Measurements from ENCODE around the gene OR6B2.
"Not testable (repeated sequence)": the region's sequence is repeated elsewhere in the genome, so short reads cannot be mapped to it uniquely, and the experiment has no call there.

OR6B2 gene

DNA sequence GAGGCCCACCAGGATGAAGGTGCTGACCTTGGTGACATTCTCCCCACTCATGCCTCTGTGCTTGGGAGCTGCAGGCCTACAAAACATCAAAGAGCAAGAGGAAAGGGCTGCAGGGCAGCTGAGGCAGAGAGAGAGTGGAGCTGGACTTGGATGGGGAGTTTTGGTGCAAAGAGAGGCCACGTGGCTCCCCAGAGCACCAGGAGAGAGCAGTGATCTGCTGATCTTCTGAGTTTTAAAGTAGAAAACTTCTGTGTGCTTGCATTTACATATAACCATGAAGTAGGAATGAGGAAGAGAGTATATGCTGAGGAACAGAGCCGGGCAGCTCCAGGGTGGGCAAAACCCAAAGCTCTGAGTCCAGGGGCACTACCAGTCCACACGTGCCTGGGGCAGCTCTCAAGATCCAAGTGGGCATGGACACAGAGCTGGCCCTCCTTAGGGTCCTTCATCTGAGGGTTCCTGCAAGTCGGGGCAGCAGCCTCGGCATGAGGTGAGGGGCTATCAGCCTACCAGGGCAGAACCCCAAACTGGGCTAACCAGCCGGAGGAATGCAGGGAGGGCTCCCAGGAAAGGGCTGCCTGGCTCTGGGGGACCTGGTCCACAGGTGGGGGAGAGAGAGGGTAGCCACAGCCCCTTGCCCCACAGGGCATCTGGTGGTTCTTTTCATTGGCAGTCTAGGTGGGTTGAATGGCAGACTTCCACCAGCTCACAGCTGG, at the start of gene OR6B2:
TSS of gene OR6B2 (minus strand) at position 51 of the 716 bp plus-strand sequence. CDS start at position 51, 0 bp downstream.
- no peak for DNase-seq

DNA sequence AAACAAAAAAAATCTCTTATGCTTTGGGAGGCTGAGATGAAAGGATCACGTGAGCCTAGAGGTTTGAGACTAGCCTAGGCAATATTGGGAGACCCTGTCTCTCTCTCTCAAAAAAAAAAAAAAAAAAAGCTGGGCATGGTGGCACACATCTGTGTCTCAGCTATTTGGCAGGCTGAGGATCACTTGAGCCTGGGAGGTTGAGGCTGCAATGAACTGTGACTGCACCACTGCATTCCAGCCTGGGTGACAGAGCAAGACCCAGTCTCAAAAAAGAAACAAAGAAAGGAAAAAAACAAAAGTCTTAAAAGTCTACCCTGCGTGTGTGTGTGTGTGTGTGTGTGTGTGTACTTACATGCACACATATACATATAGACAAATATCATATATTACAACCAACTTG, 48.4 kb upstream of the OR6B2 start:
- DNase-seq = no peak

DNA sequence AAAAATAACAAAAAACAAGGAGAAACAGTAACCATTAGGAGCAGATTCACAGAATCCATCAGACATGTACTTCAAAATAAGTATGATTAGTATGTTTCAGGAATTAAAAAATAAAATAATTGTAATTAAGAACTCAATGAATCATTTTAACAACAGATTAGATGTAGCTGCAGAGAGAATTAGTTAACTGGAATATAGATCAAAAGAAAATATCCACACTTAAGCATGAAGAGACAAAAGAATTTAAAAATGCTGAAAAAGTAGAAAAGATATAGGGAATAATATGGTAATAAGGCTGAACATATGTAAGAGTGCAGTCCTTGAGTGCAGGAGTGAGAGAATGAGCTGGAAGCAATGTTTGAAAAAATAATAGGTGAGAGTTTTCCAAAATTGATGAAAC, 47.2 kb upstream of the OR6B2 start:
- DNase-seq = no peak

DNA sequence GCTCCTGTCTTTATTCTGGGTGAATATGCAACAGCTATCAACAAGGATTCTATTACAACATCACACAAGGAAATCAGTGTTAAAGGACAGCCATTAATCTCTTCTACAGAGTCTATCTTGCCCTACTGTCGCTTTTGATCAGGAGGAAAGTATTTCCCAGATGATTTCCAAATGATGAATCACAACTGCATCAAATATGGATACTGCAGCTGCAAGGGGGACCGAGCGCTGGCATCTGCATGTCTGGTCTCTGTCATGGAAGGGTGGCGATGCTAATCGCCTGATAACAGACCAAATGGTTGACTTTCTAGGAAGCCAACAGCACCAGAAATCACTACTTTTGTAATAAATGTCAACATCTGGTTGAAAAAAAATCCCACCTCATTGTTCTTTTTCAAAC, 44.3 kb upstream of the OR6B2 start:
- DNase-seq = no peak

DNA sequence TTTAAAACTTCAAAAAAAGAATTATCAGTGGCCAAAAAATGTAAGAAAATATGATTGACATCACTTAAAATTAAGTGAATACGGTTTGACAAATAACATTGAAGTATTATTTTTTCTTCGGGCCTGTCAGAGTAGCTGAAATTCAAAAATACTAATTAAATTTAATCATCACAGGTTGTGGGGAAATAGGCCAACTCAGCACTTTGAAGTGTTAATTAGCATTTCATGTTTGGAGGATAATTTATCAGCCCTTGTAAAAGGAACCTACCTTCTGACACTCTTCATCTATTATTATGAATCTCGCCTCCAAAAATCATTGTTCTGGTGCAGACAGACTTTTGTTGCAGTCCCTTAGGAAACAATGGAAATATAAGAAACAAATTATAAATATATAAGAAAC, 40.7 kb upstream of the OR6B2 start:
- DNase-seq = no peak

DNA sequence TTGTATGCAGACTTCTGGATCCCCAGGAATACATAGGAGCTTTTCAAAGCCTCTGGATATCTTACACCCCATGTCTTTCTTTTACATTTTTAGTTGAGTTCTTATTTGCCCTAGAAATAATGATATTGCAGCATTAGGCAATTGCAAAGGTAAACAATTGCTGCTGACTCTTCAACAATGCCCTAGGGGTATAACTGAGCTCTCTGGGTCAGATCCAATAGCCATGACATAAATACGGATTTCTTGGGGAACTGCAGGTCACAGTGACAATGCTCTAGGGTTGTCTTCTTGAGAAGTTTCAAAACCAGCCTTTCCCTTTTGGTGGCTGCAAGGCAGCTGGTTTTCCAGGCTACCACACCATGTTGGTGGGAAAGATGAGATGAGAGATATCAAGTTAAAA, 39.6 kb upstream of the OR6B2 start:
- no peak for DNase-seq

DNA sequence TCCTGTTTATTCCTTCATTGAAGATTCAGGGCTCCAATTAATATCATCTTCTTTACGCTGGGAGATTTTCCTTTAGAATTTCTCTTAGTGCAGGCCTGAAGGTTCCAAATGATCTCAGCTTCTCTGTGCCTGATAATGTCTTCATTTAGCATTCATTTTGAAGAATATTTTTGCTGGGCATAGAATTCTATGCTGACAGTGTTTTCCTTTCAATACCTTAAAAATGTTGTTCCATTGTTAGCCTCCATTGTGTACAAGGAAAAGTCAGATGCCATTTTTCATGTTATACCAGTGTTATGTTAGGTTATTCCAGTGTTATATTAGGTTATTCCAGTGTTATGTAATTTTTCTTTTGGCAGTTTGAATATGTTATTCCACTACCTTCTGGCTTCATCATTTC, 38.0 kb upstream of the OR6B2 start:
- DNase-seq = no peak

DNA sequence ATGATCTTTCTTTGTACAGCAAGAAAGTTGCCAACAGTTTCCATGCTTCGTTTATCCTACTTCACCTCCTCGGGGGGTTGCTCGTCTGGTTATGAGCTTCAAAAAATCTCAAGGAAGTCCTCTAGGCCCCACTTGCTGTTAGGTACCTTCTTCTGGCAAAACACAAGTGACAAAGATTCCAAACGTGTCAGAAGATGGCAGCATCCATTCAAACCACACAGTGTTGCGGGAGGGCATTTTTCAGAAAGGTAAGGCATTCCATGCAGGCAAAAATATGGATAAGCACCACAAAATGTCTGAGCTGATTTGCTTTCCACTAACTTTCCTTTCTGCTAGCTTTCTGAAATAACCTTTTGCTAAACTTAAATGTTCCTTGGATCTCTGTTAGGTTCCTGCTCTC, 36.3 kb upstream of the OR6B2 start:
- DNase-seq = no peak

DNA sequence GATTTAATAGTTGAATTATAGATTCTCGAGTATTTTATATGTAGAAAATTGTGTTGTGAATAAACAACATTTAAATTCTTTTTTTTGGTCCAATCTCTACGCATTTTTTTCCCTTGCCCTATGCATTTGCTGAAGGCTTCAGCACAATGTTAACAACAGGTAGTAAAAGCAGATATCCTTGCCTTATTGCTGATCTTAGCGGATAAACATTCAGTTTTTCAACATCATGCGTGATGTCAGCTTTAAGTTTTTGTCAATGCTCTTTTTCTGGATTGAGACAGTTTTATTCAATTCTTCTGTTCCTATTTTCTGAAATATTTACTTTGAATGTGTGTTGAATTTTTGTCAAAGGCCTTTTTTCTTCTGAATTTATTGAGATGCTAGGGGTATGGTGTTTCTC, 34.7 kb upstream of the OR6B2 start:
- no peak for DNase-seq

DNA sequence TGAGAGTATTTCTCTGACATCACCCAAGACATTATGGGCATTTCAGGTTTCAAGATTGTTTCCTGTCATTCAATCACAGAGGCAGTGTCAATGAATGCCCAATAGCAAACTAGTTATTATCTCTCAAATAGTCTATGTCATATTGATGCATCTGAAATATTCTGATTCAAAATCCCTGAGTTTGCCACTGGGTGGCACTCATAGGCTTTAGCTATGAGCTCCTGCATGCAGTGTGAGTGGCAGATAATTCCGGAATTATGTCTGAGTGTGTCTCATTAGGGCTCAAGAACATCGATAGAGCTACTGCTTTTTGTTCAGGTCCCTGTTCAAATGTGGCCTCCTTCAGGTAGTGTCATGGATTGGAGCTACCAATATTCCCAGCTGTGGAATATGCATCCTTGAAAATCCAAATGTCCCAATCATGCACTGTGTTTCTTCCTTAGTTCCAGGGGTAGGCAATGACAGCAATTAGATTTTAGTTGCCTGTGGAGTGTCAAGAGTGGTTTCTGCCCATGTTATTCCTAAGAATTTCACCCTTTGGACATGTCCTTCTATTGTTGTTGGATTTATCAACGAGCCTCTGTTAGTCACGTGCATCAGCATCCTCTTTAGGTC, 30.9 kb upstream of the OR6B2 start:
- DNase-seq = peak; percentile 27

DNA sequence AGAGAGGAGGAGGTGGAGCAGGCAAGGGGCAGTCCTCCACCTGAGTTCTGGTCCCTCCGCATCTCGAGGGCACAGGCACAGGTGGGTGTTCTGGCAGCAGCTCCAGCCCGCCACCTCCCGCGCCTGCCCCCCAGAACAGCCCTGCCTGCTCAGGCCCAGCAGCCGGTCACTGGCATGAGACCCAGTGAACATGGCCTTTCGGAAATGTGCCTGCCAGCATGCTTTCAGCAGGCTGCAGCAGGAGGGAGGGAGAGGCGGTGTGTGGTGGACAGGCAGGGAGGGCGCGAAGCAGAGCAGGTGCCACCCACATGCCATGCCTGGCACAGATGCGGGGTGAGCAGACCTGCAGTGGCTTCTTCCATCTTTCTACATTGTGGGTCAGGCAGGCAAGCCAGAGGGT, 26.4 kb upstream of the OR6B2 start:
- no peak for DNase-seq

DNA sequence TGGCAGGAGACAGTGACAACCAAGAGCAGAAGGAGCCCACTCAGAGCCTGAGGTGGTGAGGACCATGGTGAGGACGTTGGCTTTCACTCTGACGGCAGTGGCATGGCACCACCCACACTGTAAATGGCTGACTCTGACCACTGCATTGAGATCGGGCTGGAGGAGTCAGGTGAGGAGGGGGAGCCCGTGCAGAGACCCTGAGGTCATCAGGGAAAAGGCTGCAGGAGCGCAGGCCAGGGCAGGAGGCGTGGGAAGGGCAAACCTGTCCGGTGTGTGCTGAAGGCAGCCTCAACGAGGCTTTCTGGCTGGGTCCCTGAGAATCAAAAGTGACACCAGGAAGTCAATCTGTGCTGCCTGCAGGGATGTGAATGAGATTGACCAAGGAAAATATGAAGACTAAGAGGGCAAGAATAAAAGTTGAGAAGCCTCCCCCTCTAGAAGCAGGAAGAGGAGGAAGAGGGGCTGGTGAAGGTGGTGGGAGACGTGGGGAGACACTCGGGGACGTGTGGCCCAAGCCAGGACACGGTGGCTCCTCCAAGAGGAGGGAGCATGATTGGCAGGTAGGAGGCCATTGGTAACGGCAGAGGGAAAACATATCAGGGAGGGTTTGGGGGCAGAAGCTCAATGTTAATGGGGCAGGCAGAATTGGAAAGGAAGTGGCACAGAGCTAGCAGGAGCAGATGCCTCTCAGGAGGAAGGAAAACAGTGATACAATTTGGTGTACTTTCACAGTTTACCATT, 25.1 kb upstream of the OR6B2 start:
- no peak for DNase-seq

DNA sequence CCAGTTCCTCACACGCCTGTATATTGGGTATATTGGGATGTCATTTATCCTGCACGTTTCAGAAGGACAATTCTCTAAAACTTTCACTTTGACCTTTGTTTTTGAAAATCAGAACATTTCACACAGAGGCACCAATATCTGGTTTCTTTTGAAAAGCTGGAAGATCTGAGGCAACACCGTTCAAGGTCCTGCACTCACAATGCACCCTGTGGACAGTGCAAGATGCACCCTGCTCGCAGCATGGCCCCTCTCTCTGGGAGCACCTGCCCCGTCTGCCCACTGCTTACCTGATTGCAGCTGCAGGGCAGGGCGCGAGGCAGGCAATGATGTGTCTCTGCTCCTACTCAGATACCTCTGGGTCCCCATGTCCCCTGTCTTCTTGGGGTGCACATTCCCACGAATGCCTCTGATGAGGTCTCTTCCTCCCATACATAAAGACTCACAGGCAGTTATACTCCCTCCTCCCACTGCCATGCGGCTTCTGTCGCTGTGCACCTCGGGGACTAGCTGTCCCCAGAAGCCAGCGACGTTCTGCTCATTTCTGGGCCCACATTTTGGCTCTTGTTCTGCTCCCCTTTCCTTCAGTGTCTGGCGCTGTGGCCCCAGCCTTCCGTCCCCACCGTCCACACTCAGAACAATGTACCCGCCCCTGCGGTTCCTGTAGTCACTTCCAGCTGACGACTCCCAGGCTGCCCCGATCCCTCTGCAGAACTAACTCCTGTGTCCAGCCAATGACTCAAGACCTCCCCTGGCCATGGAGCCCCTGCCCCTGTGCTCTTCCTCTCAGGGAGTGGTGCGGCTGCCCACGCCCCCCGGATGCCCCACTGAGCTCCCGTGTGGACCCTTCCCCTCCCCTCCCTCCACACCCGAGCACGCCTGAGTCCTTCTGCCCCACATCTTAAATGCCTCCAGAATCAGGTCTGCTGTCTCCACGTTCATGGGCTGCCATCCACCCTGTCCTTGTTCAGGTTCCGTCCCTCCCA, 23.2 kb upstream of the OR6B2 start, which contains the start of gene OR6B3:
TSS of gene OR6B3 (minus strand) at position 349 of the 983 bp plus-strand sequence.
- no peak for DNase-seq

DNA sequence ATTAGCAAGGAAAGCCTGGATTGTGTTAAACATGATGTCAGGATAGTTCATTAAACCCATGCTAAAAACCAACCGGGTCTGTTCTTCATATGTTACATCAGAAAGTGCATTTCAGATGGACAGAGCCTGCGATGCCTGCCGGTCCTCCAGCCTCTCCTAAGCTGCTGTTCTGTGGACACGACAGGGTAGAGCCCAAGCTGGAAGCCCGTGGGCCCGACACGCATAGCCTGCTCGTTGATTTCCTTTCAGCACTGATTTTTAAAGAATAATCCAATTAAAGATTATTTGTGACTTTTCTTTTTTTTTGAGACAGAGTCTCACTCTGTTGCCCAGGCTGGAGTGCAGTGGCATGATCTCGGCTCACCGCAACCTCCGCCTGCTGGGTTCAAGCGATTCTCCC, 22.3 kb upstream of the OR6B2 start:
- DNase-seq = no peak

DNA sequence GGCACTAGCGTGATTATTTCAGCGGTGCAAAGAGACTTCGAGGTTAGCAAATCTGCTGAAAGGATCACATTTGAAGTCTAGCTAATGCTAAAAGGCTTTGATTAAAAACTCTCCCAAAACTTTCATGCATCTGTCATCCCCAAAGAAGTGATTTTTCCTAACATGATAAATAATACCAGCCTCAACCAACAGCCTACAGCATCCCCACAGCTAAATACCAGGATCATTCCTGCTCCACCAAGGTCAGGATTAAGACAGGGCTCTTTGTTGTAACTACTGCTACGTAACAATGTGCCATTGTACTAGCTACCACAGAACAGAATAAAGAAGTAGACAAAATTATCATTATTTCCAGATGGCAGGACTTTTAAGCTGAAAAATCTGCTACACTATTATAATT, 21.5 kb upstream of the OR6B2 start:
- no peak for DNase-seq

DNA sequence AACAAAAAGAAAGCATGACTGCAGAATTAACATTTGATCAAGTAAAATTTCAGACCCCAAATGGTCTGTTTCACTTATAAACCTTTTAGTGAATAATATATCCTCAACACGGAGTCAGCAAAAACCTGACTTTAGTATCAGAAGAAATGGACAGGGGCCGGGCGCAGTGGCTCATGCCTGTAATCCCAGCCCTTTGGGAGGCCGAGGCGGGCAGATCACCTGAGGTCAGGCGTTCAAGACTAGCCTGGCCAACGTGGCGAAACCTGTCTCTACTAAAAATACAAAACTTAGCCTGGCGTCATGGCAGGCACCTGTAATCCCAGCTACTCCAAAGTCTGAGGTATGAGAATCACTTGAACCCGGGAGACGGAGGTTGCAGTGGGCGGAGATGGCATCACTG, 20.0 kb upstream of the OR6B2 start:
- DNase-seq = no peak

DNA sequence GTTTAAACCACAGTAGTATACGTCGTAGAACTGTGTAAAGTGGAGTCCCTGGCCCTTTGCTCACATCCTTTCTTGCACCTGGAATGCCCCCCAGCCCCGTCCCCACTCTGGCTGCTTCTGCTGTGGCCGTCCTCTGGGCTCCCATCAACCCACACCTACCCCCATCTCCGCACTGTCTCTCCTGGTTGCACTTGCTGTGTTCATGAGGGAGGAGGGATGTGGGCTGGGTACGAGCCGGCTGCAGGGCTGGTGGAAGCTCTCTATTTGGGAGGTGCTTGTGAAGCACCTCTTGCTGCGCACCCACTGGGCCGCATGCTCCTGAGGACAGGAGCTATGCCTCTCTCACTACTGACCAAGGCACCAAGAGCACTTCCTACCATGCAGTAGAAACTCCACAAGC, 18.0 kb upstream of the OR6B2 start:
- DNase-seq = no peak

DNA sequence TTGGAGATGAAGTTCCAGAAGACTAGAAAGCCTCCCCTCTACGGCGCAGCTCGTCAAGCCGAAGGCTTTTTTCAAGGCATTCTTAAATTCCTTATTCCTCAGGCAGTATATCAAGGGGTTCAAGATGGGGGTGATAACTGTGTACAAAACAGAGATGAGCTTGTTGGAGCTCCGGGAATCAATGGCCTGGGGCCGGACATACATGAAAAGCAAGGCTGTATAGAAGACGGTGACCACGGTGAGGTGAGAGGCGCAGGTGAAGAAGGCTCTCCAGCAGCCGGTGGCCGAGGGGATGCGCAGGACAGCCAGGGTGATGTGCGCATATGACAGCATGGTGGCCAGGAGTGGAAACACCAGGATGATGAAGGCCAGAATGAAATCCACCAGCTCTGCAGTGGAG, 14.9 kb upstream of the OR6B2 start:
- no peak for DNase-seq

DNA sequence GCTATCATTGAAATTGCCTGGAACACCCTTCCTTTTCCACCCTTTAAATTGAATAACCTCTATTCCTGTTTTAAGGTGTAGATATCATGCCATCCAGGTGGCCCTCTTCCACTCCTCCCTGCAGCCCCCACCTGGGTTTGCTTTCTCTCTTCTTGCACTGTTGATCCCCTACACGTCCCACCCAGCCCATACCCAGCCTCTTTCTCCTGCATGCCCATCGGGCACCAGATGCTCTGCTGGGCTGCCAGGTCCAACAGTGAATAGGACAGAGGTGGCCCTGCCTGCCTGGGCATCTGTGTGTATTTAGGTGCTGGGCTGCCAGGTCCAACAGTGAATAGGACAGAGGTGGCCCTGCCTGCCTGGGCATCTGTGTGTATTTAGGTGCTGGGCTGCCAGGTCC, 13.9 kb upstream of the OR6B2 start:
- not testable (repeated sequence) for DNase-seq

DNA sequence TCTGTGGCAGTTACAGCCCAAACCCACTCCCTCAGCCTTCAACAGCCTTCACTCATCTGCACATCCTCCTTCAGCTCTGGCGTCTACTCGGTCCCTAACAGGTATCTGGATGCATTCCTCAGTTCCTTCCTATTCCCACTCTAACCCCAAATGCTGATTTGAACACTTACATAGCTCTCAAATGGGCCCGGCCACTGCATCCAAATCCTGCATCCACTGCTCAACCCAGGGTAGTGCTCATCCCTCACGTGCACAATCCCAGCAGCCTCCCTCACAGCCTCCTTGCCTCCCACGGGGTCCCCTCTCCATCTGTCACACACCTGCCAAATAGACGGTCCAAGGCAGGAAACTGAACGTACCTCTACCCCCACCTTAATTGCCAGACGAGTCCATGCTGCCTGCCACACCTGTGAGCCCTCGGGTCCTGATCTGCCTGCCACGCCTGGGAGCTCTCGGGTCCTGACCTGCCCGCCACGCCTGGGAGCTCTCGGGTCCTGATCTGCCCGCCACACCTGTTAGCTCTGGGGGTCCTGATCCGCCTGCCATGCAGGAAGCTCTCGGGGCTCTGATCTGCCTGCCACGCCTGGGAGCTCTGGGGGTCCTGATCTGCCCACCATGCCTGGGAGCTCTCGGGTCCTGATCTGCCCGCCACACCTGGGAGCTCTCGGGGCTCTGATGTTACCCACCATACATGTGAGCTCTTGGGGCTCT, 13.2 kb upstream of the OR6B2 start:
- no peak for DNase-seq

DNA sequence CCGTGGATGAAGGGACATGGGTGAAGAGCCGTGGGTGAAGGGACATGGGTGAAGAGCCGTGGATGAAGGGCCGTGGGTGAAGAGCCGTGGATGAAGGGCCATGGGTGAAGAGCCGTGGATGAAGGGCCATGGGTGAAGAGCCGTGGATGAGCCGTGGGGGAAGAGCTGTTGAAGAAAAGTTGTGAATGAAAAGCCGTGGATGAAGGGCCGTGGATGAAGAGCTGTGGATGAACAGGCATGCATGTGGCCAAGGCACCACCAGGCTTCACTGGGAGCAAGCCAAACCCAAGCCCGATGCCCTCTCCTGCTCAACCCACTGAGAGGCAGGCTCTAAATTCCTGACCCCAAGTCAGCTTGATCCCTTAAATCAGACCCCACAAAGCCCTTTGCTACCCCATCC, 12.5 kb upstream of the OR6B2 start:
- no peak for DNase-seq

DNA sequence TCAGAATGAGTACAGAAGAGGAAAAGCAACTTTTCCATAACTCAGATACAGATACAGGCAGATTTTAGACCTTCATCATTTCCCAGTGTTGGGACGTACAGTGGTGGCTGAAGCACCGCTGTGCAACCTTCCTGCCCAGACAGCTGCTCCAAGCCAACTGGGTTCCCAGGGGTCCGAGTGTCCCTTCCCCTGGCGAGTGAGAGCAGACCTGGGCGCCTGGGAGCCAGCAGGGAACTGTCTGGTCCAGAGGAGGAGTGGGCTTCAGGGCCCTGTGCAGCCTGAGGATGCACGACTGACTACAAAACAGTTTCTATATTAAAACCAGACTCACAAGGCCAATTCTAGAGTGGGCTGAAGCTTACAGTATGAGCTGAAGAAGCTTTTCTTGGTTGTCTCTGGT, 11.1 kb upstream of the OR6B2 start:
- no peak for DNase-seq

All from kidney glomerular epithelial cell (primary cell).